GM12878 (cell line): ENCODE results near the gene FAS. TPM values are rescaled to one million over a fixed set of nuclear protein-coding genes. Genes with fewer than 3 reads are reported as not detected.

Experiments used
- ATAC-seq: fragments of 200-7000 bp; cut with Tn5 transposase; 3 replicates; pipeline ENCODE4 v1.9.1; 2020; ENCODE audit warnings: mild to moderate bottlenecking, moderate library complexity
- BruUV-seq: library from RNA; stranded (reverse); fragments of 400-500 nt; replicated peaks from 2 replicates; lab custom pipeline; 2021; lab: Mats Ljungman, UMichigan
- CTCF ChIA-PET: fragments of 300-600 bp; sonication (Branson Sonifier 250); formaldehyde crosslinking; extraction: SDS; loops from one replicate; lab custom pipeline; 2021; ENCODE audit warnings: inconsistent platforms; lab: Yijun Ruan, JAX
- POLR2A ChIA-PET: fragments of 350-600 bp; formaldehyde crosslinking; extraction: SDS; loops from one replicate; lab custom pipeline; 2021; ENCODE audit warnings: inconsistent platforms; lab: Charles Lee
- RAD21 ChIA-PET: fragments of 300-600 bp; sonication (Branson Sonifier 250); formaldehyde crosslinking; loops from one replicate; lab custom pipeline; 2023; ENCODE audit warnings: antibody characterized with exemption; ENCODE audit not compliant: unreplicated experiment; lab: Charles Lee
- SMC1A ChIA-PET: fragments of 300-600 bp; sonication (Branson Sonifier 250); formaldehyde crosslinking; loops from one replicate; lab custom pipeline; 2023; ENCODE audit not compliant: unreplicated experiment, uncharacterized antibody; lab: Charles Lee
- DNase-seq: peaks from one replicate; pipeline ENCODE4 v3.0.0-alpha.2; 2011; ENCODE audit warnings: low read depth, low spot score
- FAIRE-seq: peaks from 3 replicates; lab custom pipeline; 2011; peaks lifted over from hg19 to GRCh38; lab: Jason Lieb, UNC
- H2AFZ ChIP-seq: 2 replicates; pipeline ENCODE4 v1.6.0; 2011; ENCODE audit warnings: low read depth, low read length, control low read depth; ENCODE audit not compliant: control insufficient read depth
- H3K27ac ChIP-seq: 2 replicates; pipeline ENCODE4 v1.5.1; 2011; ENCODE audit warnings: control low read depth; ENCODE audit not compliant: control insufficient read depth, insufficient read depth
- H3K27me3 ChIP-seq, 2 experiments: replicated peaks in 1 of 2; 2 replicates each; pipeline versions ENCODE4 v1.6.0 to v1.6.1; 2011; ENCODE audit warnings: low read length in 1 of 2; ENCODE audit not compliant: control insufficient read depth in 2 of 2, insufficient read depth in 2 of 2
- H3K36me3 ChIP-seq, 2 experiments: 2 replicates each; pipeline ENCODE4 v1.5.1; 2011; ENCODE audit warnings: low read length in 1 of 2; ENCODE audit not compliant: control insufficient read depth in 2 of 2, insufficient read depth in 2 of 2
- H3K4me1 ChIP-seq: 2 replicates; pipeline ENCODE4 v1.6.1; 2011; ENCODE audit warnings: mild to moderate bottlenecking, low read length, moderate library complexity, mixed read lengths; ENCODE audit not compliant: control insufficient read depth, insufficient read depth
- H3K4me2 ChIP-seq: 2 replicates; pipeline ENCODE4 v1.6.0; 2011; ENCODE audit warnings: control low read depth; ENCODE audit not compliant: control insufficient read depth, insufficient read depth
- H3K4me3 ChIP-seq: fragments of 200-600 bp; sonication (generic); 2 replicates; pipeline ENCODE4 v1.5.1; 2016
- H3K79me2 ChIP-seq: 2 replicates; pipeline ENCODE4 v1.6.0; 2011; ENCODE audit warnings: low read length; ENCODE audit not compliant: control insufficient read depth, insufficient read depth
- H3K9ac ChIP-seq: 2 replicates; pipeline ENCODE4 v1.8.0; 2011; ENCODE audit warnings: low read length, control low read depth, mixed read lengths; ENCODE audit not compliant: control insufficient read depth, insufficient read depth
- H3K9me3 ChIP-seq: replicated peaks from 3 replicates; pipeline ENCODE4 v1.5.1; 2011; ENCODE audit warnings: mild to moderate bottlenecking, low read length; ENCODE audit not compliant: control insufficient read depth, insufficient read depth
- H4K20me1 ChIP-seq: 2 replicates; pipeline ENCODE4 v1.6.0; 2011; ENCODE audit not compliant: control insufficient read depth, insufficient read depth
- ATF7 ChIP-seq: fragments of 450-650 bp; IDR thresholded peaks from 2 replicates; pipeline ENCODE4 v1.6.1; 2016; ENCODE audit warnings: low read depth, mild to moderate bottlenecking
- BMI1 ChIP-seq: fragments of 450-650 bp; IDR thresholded peaks from 2 replicates; pipeline ENCODE4 v1.6.1; 2016; ENCODE audit warnings: mild to moderate bottlenecking, moderate library complexity, borderline replicate concordance
- CHD1 ChIP-seq: IDR thresholded peaks from 2 replicates; pipeline ENCODE4 v1.6.1; 2012; ENCODE audit warnings: low read depth, low read length, improper control_type of control experiment
- ETV6 ChIP-seq, 2 experiments: fragments of 450-650 bp in 1 of 2; IDR thresholded peaks in 1 of 2; conservative IDR thresholded peaks in 1 of 2; 2 replicates each; pipeline ENCODE4 v1.6.1; 2014; ENCODE audit warnings: antibody characterized with exemption in 1 of 2, borderline replicate concordance in 1 of 2, low read depth in 1 of 2, mild to moderate bottlenecking in 1 of 2, moderate library complexity in 1 of 2
- LARP7 ChIP-seq: fragments of 450-650 bp; IDR thresholded peaks from 2 replicates; pipeline ENCODE4 v1.6.1; 2017; ENCODE audit warnings: mild to moderate bottlenecking
- MEF2B ChIP-seq: fragments of 450-650 bp; IDR thresholded peaks from 2 replicates; pipeline ENCODE4 v1.6.1; 2018; ENCODE audit warnings: mild to moderate bottlenecking, moderate library complexity; ENCODE audit not compliant: partially characterized antibody, poor library complexity, severe bottlenecking
- MTA3 ChIP-seq: IDR thresholded peaks from 2 replicates; pipeline ENCODE4 v1.6.1; 2012; ENCODE audit warnings: low read length, inconsistent platforms, borderline replicate concordance
- MXI1 ChIP-seq: fragments of 150-350 bp; IDR thresholded peaks from 2 replicates; pipeline ENCODE4 v1.6.1; 2011; ENCODE audit warnings: low read depth, mild to moderate bottlenecking, inconsistent platforms, low read length, improper control_type of control experiment
- NFIC ChIP-seq: IDR thresholded peaks from 2 replicates; pipeline ENCODE4 v1.6.1; 2012; ENCODE audit warnings: low read depth, mild to moderate bottlenecking, inconsistent platforms, low read length, moderate library complexity
- NR2F1 ChIP-seq: fragments of 450-650 bp; conservative IDR thresholded peaks from 2 replicates; pipeline ENCODE4 v1.6.1; 2017; ENCODE audit warnings: mild to moderate bottlenecking
- POLR2AphosphoS5 ChIP-seq: IDR thresholded peaks from 2 replicates; pipeline ENCODE4 v1.6.1; 2011; ENCODE audit warnings: mild to moderate bottlenecking, low read length, inconsistent platforms
- RAD21 ChIP-seq: IDR thresholded peaks from 2 replicates; pipeline ENCODE4 v1.6.1; 2011; ENCODE audit warnings: mild to moderate bottlenecking, low read depth, low read length, moderate library complexity; ENCODE audit not compliant: insufficient read depth
- RAD51 ChIP-seq: fragments of 450-650 bp; IDR thresholded peaks from 2 replicates; pipeline ENCODE4 v1.6.1; 2016; ENCODE audit warnings: moderate library complexity, mild to moderate bottlenecking, inconsistent platforms
- RFX5 ChIP-seq: IDR thresholded peaks from 2 replicates; pipeline ENCODE4 v1.6.1; 2011; ENCODE audit warnings: low read depth, low read length, improper control_type of control experiment
- SRF ChIP-seq, 2 experiments: IDR thresholded peaks; 2 replicates each; pipeline ENCODE4 v1.6.1; 2011; ENCODE audit warnings: low read depth in 2 of 2, low read length in 2 of 2, mild to moderate bottlenecking in 1 of 2, moderate library complexity in 1 of 2
- STAT3 ChIP-seq: IDR thresholded peaks from 2 replicates; pipeline ENCODE4 v1.6.1; 2011; ENCODE audit warnings: low read depth, low read length, improper control_type of control experiment
- YY1 ChIP-seq: IDR thresholded peaks from 2 replicates; pipeline ENCODE4 v1.6.1; 2011; ENCODE audit warnings: low read depth, mild to moderate bottlenecking, low read length
- WGBS: methylation state at CpG from one replicate; pipeline ENCODE4 v1.1.6; 2016; ENCODE audit warnings: low lambda C conversion rate; ENCODE audit not compliant: insufficient replicate concordance, insufficient coverage; ENCODE audit errors: missing lambda C conversion rate; 5-methylcytosine and 5-hydroxymethylcytosine counted together
- in situ Hi-C: fragments of 300-500 bp; cut with MboI; formaldehyde crosslinking; loops from 9 replicates; pipeline ENCODE4 v1.14.3; 2018; ENCODE audit warnings: mixed read lengths
- intact Hi-C: fragments of 100-400 bp; cut with micrococcal nuclease; formaldehyde crosslinking; loops from one replicate; pipeline ENCODE4 v1.14.2; 2022; ENCODE audit not compliant: unreplicated experiment
- polyA plus RNA-seq, 11 experiments: library from polyadenylated mRNA; depleted of rRNA in 4 of 11; unstranded in 6 of 11; stranded (reverse) in 5 of 11; fragments of >200 nt; fragmentation: Nextera tagmentation in 4 of 11; fragmentation: Illumina TruSeq in 1 of 11; extraction: Ambion mirVana in 4 of 11; extraction: Trizol in 1 of 11; gene quantifications; 1 replicate in 1 of 11; 2 replicates in 10 of 11; pipeline versions ENCODE4 v1.2.1 to v1.2.3, GENCODE V29; 2011 to 2016; ENCODE audit warnings: inconsistent platforms in 2 of 11, missing spikeins in 2 of 11, low read depth in 1 of 11
- total RNA-seq, 4 experiments: library from RNA; depleted of rRNA in 3 of 4; stranded (reverse); fragments of >200 nt in 3 of 4; fragmentation: Illumina TruSeq in 1 of 4; extraction: Trizol in 1 of 4; gene quantifications; 2 replicates each; pipeline versions ENCODE4 v1.2.1 to v1.2.3, GENCODE V29; 2013 to 2021
- TF ChIP-seq, protein P1 (sequence below): IDR thresholded peaks from 2 replicates; pipeline ENCODE4 v1.6.1; 2011; ENCODE audit warnings: low read depth, low read length, improper control_type of control experiment, borderline replicate concordance
- TF ChIP-seq, protein P2 (sequence below): IDR thresholded peaks from 2 replicates; pipeline ENCODE4 v1.6.1; 2011; ENCODE audit warnings: borderline replicate concordance, low read depth, mild to moderate bottlenecking, moderate library complexity, low read length; ENCODE audit not compliant: insufficient read depth, poor library complexity, severe bottlenecking
- TF ChIP-seq, protein P3 (sequence below): fragments of 450-650 bp; IDR thresholded peaks from 2 replicates; pipeline ENCODE4 v1.6.1; 2014; ENCODE audit warnings: mild to moderate bottlenecking

Gene FAS
- total and polyA plus RNA-seq, 10 of the 15 experiments (the other 5 are each of a cell fraction or from before 2014, with no cell fraction given): 50.1 to 147 (median 69.9) TPM

DNA sequence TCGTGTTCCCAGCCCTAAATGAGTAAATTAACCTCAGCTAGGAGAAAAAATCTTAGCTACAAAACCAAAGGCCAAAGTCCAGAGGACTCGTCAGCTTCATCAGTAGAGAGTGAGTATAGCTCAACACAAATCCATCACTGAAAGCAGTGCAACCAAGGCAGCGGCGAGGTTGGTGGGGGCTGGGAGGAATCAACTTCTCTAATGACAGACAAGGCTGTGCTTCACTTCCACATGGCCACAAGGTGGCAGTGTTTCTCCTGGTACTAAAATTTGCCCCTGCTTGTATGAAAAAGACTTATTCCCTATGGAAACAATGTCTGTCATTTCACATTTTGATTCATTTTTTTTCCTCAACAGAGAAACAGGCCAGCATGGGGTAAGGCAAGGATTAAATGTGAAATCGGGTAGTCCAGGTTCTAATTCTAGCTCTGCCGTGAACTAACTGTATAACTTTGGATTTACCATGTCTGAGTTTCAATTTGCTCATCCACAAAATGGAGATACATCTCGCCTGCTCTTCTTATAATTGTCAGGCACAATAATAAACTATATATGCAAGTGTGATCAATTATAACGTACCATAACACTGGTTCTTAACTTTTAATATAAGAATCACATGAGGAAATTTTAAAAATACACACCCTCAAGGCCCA is 39.3 kb downstream of the FAS start (continued):
- TF ChIP-seq RFX5: no peak
- peak; percentile 86 for TF ChIP-seq RAD21
- TF ChIP-seq LARP7: peak; percentile 57
- TF ChIP-seq MEF2B: no peak
- TF ChIP-seq, protein P1, sequence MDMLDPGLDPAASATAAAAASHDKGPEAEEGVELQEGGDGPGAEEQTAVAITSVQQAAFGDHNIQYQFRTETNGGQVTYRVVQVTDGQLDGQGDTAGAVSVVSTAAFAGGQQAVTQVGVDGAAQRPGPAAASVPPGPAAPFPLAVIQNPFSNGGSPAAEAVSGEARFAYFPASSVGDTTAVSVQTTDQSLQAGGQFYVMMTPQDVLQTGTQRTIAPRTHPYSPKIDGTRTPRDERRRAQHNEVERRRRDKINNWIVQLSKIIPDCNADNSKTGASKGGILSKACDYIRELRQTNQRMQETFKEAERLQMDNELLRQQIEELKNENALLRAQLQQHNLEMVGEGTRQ: no peak
- no peak for TF ChIP-seq ETV6 (conservative IDR thresholded peaks at IDR 0.05 in 1 of 2, IDR thresholded peaks at IDR 0.05 in 1 of 2; ENCODE audit: borderline replicate concordance in 1 of 2, low read depth in 1 of 2)
- TF ChIP-seq ATF7: 0 out of 2 replicates have a peak, but pooled peaks have one; percentile 19

DNA sequence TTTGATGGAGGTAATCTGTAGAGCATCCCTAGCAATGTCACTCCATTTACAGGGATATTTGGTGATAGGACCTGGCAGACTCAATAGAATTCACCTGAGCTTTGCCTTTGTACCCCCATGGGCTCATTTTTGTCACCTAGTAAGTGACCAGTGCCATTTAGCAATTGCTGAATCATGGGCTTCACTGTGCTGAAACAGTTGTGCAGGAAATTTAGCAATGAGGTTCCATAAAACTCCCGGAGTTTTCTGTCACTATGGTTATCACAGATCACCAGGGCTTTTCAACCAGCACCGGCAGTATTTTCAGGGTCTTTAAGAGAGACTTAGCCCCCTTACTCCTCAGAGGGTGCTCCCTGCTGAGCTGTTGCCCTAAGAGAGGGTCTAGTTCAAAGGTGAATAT is 40.2 kb downstream of the FAS start:
- Histone ChIP-seq H3K4me2 (peak overlapping the region; percentile 40), H2AFZ (no peak overlapping the region), H3K9me3 (no peaks in the 10 kb centered on the region), H3K27me3 (no peaks in the 10 kb centered on the region), H3K9ac (no peak overlapping the region)
- ChIA-PET SMC1A (interaction anchor here (0.8 to 4.5 kb wide), 14 partner anchors 27 to 187 kb away, joined by 4 to 72 read pairs (median 8); partner anchors contain the start of gene CH25H), POLR2A (interaction anchor here (1.5 to 1.9 kb wide), 2 partner anchors 10 to 50 kb away, joined by 3 to 5 read pairs; no protein-coding TSS in a partner anchor), RAD21 (interaction anchor here (1.0 to 4.7 kb wide), 8 partner anchors 40 to 191 kb away, joined by 4 to 46 read pairs (median 12); partner anchors contain the start of genes CH25H and FAS), CTCF (interaction anchor here (0.8 to 4.7 kb wide), 25 partner anchors 9 to 644 kb away, joined by 3 to 102 read pairs (median 7); partner anchors contain the start of genes CH25H and FAS)
- BruUV-seq: no TSS peak
- 95% methylated on average over 2 of the region's 2 CpGs for WGBS
- FAIRE-seq: no peak
- in situ Hi-C loops: loop anchor here (5.0 to 10.0 kb wide), 2 partner anchors 182 to 534 kb away; no protein-coding TSS in a partner anchor
- no peak for DNase-seq
- TF ChIP-seq STAT3 (no peak), RAD51 (no peak), NR2F1 (no peak), MXI1 (no peak), RFX5 (no peak), BMI1 (no peak), MTA3 (no peak), YY1 (no peak), CHD1 (no peak), SRF (IDR thresholded peaks at IDR 0.05; ENCODE audit: low read depth in 2 of 2, low read length in 2 of 2) (no peak), NFIC (no peak), POLR2AphosphoS5 (no peak)
- TF ChIP-seq, protein P2, sequence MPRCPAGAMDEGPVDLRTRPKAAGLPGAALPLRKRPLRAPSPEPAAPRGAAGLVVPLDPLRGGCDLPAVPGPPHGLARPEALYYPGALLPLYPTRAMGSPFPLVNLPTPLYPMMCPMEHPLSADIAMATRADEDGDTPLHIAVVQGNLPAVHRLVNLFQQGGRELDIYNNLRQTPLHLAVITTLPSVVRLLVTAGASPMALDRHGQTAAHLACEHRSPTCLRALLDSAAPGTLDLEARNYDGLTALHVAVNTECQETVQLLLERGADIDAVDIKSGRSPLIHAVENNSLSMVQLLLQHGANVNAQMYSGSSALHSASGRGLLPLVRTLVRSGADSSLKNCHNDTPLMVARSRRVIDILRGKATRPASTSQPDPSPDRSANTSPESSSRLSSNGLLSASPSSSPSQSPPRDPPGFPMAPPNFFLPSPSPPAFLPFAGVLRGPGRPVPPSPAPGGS: no peak
- TF ChIP-seq, protein P3, sequence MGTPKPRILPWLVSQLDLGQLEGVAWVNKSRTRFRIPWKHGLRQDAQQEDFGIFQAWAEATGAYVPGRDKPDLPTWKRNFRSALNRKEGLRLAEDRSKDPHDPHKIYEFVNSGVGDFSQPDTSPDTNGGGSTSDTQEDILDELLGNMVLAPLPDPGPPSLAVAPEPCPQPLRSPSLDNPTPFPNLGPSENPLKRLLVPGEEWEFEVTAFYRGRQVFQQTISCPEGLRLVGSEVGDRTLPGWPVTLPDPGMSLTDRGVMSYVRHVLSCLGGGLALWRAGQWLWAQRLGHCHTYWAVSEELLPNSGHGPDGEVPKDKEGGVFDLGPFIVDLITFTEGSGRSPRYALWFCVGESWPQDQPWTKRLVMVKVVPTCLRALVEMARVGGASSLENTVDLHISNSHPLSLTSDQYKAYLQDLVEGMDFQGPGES: no peak
- TF ChIP-seq, all 136 proteins: peak for 0
- Histone ChIP-seq H3K4me1 (peaks cover 26% of the 10 kb centered on the region), H3K79me2 (no peaks in the 10 kb centered on the region), H4K20me1 (no peaks in the 10 kb centered on the region), H3K36me3 (no peaks in the 10 kb centered on the region; a peak in 1 of 4 replicates), H3K4me3 (no peak overlapping the region), H3K27ac (peak overlapping the region; percentile 18; the same call in 1 of the 2 replicates)
- intact Hi-C loops: loop anchor here (1.0 to 10.0 kb wide), 6 partner anchors 52 to 534 kb away; no protein-coding TSS in a partner anchor
- ATAC-seq: no peak
